Neuronal stem cell (in vitro differentiated cells): ENCODE results near the gene RAP1GAP.

Experiments used
- DNase-seq: peaks from one replicate; pipeline ENCODE4 v3.0.0-alpha.2; 2013; ENCODE audit warnings: low spot score
- H2AFZ ChIP-seq: one replicate; pipeline ENCODE4 v1.6.1; 2013; ENCODE audit warnings: mild to moderate bottlenecking, low read length, inconsistent platforms
- H2AK5ac ChIP-seq: 2 replicates; pipeline ENCODE4 v1.6.1; 2013; ENCODE audit warnings: low read depth, mild to moderate bottlenecking, inconsistent platforms, low read length, moderate library complexity, mixed read lengths
- H2BK120ac ChIP-seq: 2 replicates; pipeline ENCODE4 v1.6.1; 2013; ENCODE audit warnings: low read depth, mild to moderate bottlenecking, inconsistent platforms, low read length, moderate library complexity, mixed read lengths
- H2BK12ac ChIP-seq: one replicate; pipeline ENCODE4 v1.6.1; 2013; ENCODE audit warnings: low read length, inconsistent platforms
- H2BK15ac ChIP-seq: 2 replicates; pipeline ENCODE4 v1.6.1; 2013; ENCODE audit warnings: mild to moderate bottlenecking, low read length, inconsistent platforms, mixed read lengths
- H2BK5ac ChIP-seq: one replicate; pipeline ENCODE4 v1.6.1; 2013; ENCODE audit warnings: inconsistent platforms, mild to moderate bottlenecking, low read length, moderate library complexity
- H3K14ac ChIP-seq: one replicate; pipeline ENCODE4 v1.6.1; 2013; ENCODE audit warnings: low read length, inconsistent platforms
- H3K18ac ChIP-seq: 2 replicates; pipeline ENCODE4 v1.6.1; 2013; ENCODE audit warnings: low read length, inconsistent platforms
- H3K23ac ChIP-seq: 2 replicates; pipeline ENCODE4 v1.6.1; 2013; ENCODE audit warnings: low read depth, mild to moderate bottlenecking, mixed read lengths, low read length, inconsistent platforms; ENCODE audit not compliant: poor library complexity
- H3K27ac ChIP-seq: replicated peaks from 3 replicates; pipeline ENCODE4 v1.5.1; 2013; ENCODE audit warnings: low read length, inconsistent platforms
- H3K27me3 ChIP-seq, 3 experiments: 2 replicates each; pipeline ENCODE4 v1.6.1; 2013; ENCODE audit warnings: low read length in 3 of 3, mild to moderate bottlenecking in 2 of 3, inconsistent platforms in 1 of 3, low read depth in 1 of 3, mixed read lengths in 1 of 3, moderate library complexity in 1 of 3; ENCODE audit not compliant: control insufficient read depth in 3 of 3, insufficient read depth in 3 of 3
- H3K36me3 ChIP-seq, 2 donors: replicated peaks in 1 of 2; 2 replicates each; pipeline ENCODE4 v1.6.1; 2013; ENCODE audit warnings: low read length in 2 of 2; ENCODE audit not compliant: control insufficient read depth in 2 of 2, insufficient read depth in 2 of 2
- H3K4ac ChIP-seq: 2 replicates; pipeline ENCODE4 v1.6.1; 2013; ENCODE audit warnings: inconsistent platforms, mild to moderate bottlenecking, low read length, moderate library complexity
- H3K4me1 ChIP-seq, 2 donors: 1 replicate in 1 of 2; 2 replicates in 1 of 2; pipeline ENCODE4 v1.6.1; 2013; ENCODE audit warnings: low read length in 2 of 2, low read depth in 1 of 2; ENCODE audit not compliant: control insufficient read depth in 2 of 2, insufficient read depth in 1 of 2
- H3K4me2 ChIP-seq: one replicate; pipeline ENCODE4 v1.6.1; 2013; ENCODE audit warnings: mild to moderate bottlenecking, low read length, inconsistent platforms; ENCODE audit not compliant: insufficient read depth, poor library complexity, severe bottlenecking
- H3K4me3 ChIP-seq, 2 donors: 2 replicates each; pipeline ENCODE4 v1.5.1; 2013; ENCODE audit warnings: low read length in 2 of 2, mild to moderate bottlenecking in 2 of 2, inconsistent platforms in 1 of 2, moderate library complexity in 1 of 2
- H3K79me1 ChIP-seq: one replicate; pipeline ENCODE4 v1.6.1; 2013; ENCODE audit warnings: low read depth, mild to moderate bottlenecking, inconsistent platforms, low read length, moderate library complexity
- H3K9ac ChIP-seq: one replicate; pipeline ENCODE4 v1.6.1; 2013; ENCODE audit warnings: mild to moderate bottlenecking, low read depth, low read length, inconsistent platforms; ENCODE audit not compliant: poor library complexity
- H3K9me3 ChIP-seq, 2 donors: replicated peaks in 1 of 2; 2 replicates each; pipeline versions ENCODE3 to v1.6.1; 2013; ENCODE audit warnings: low read length in 2 of 2, mild to moderate bottlenecking in 2 of 2, inconsistent platforms in 1 of 2, low read depth in 1 of 2, mixed read lengths in 1 of 2, moderate library complexity in 1 of 2; ENCODE audit not compliant: control insufficient read depth in 2 of 2, insufficient read depth in 1 of 2
- H4K8ac ChIP-seq: one replicate; pipeline ENCODE4 v1.6.1; 2013; ENCODE audit warnings: low read depth, mild to moderate bottlenecking, inconsistent platforms, low read length, moderate library complexity
- H4K91ac ChIP-seq: one replicate; pipeline ENCODE4 v1.6.1; 2013; ENCODE audit warnings: low read length, low read depth, mild to moderate bottlenecking, inconsistent platforms; ENCODE audit not compliant: poor library complexity
- WGBS, 2 donors: extraction: QIAGEN DNeasy Blood & Tissue Kit; methylation state at CpG; one replicate each; pipeline ENCODE4 v1.1.7; 2013; ENCODE audit warnings: missing lambda C conversion rate in 2 of 2, mixed read lengths in 1 of 2; ENCODE audit not compliant: insufficient read length in 2 of 2, insufficient replicate concordance in 1 of 2; ENCODE audit errors: extremely low coverage in 2 of 2; 5-methylcytosine and 5-hydroxymethylcytosine counted together

The RAP1GAP gene

GRCh38 chr1:21604208-21604957, 64.8 kb downstream of the RAP1GAP start:
- Histone ChIP-seq H3K9me3 (no peaks in the 10 kb centered on the region), H2BK15ac (no peak overlapping the region), H3K9ac (no peak overlapping the region), H4K91ac (no peak overlapping the region), H2BK5ac (no peak overlapping the region), H3K23ac (peak overlapping the region; percentile 27), H3K4ac (no peak overlapping the region), H4K8ac (no peak overlapping the region), H3K4me1 (peaks cover 3 to 12% of the 10 kb centered on the region in 2 donors), H3K79me1 (no peaks in the 10 kb centered on the region), H3K27ac (no peak overlapping the region), H3K14ac (no peak overlapping the region), H3K18ac (no peak overlapping the region), H3K4me2 (no peak overlapping the region), H3K4me3 (no peak overlapping the region), H2AK5ac (no peak overlapping the region), H2BK12ac (no peak overlapping the region), H3K36me3 (no peaks in the 10 kb centered on the region), H2BK120ac (no peak overlapping the region), H2AFZ (peak overlapping the region; percentile 63), H3K27me3 (peaks cover 0 to 10% (median 2%) of the 10 kb centered on the region in 3 experiments)
- no peak for DNase-seq
- 100% methylated on average over 1 of the region's 12 CpGs; no CpG with 5 or more reads in 1 of the 2 donors for WGBS, 2 donors

- H3K27me3 ChIP-seq, result peaks cover 0 to 10% (median 2%) of the 10 kb centered on the region in 3 experiments
- H3K4me2 ChIP-seq, result no peak overlapping the region
- H2BK120ac ChIP-seq, result no peak overlapping the region
- no peaks in the 10 kb centered on the region for H3K36me3 ChIP-seq
- H3K23ac ChIP-seq, result peak overlapping the region; percentile 68
- no peak overlapping the region for H3K27ac ChIP-seq
- WGBS, 2 donors, result no CpG with 5 or more reads among the region's 39 CpGs
- H3K79me1 ChIP-seq, result no peaks in the 10 kb centered on the region
- H4K91ac ChIP-seq, result no peak overlapping the region
- H2AK5ac ChIP-seq, result peak overlapping the region; percentile 89
- peak overlapping the region; percentile 67 for H3K9ac ChIP-seq
- peaks cover 3 to 12% of the 10 kb centered on the region in 2 donors for H3K4me1 ChIP-seq
- peak overlapping the region; percentile 82 for H3K18ac ChIP-seq
- H2AFZ ChIP-seq, result peak overlapping the region; percentile 63
- no peak overlapping the region for H2BK5ac ChIP-seq
- no peak overlapping the region for H4K8ac ChIP-seq
- H2BK12ac ChIP-seq, result peak overlapping the region; percentile 6
- H3K14ac ChIP-seq, result peak overlapping the region; percentile 17
- no peaks in the 10 kb centered on the region for H3K9me3 ChIP-seq
- no peak for DNase-seq
- no peak overlapping the region for H3K4ac ChIP-seq
- H3K4me3 ChIP-seq, result no peak overlapping the region
- peak overlapping the region; percentile 72 for H2BK15ac ChIP-seq
Measured at GRCh38 chr1:21603177-21604138, 65.7 kb downstream of the RAP1GAP start.

- Histone ChIP-seq H2BK12ac (no peak overlapping the region), H3K4me1 (peaks cover 4 to 12% of the 10 kb centered on the region in 2 donors), H3K79me1 (no peaks in the 10 kb centered on the region), H3K4me2 (no peak overlapping the region), H2BK5ac (no peak overlapping the region), H4K91ac (no peak overlapping the region), H3K14ac (peak overlapping the region; percentile 64), H4K8ac (no peak overlapping the region), H2BK120ac (no peak overlapping the region), H3K4ac (no peak overlapping the region), H3K23ac (peak overlapping the region; percentile 27), H3K4me3 (no peak overlapping the region), H2AK5ac (peak overlapping the region; percentile 10), H3K9me3 (no peaks in the 10 kb centered on the region), H3K36me3 (no peaks in the 10 kb centered on the region), H2BK15ac (peak overlapping the region; percentile 30), H3K9ac (no peak overlapping the region), H2AFZ (no peak overlapping the region), H3K27me3 (peaks cover 0 to 10% (median 2%) of the 10 kb centered on the region in 3 experiments), H3K27ac (no peak overlapping the region), H3K18ac (peak overlapping the region; percentile 53)
- no CpG with 5 or more reads among the region's 30 CpGs for WGBS, 2 donors
- DNase-seq, result no peak
Measured at GRCh38 chr1:21601278-21602048, 67.7 kb downstream of the RAP1GAP start.
